NB4 (cell line): ENCODE data around the gene MEG3.

Experiments
- CTCF ChIP-seq: IDR thresholded peaks from one replicate; pipeline ENCODE4 v1.5.1; 2012; ENCODE audit warnings: low read depth, low read length
- MYC ChIP-seq: IDR thresholded peaks from 2 replicates; pipeline ENCODE4 v1.6.1; 2011; ENCODE audit warnings: low read depth, low read length

GRCh38 chr14:100777366-100777817, 48.5 kb upstream of the MEG3 start:
- TF ChIP-seq CTCF (no peak), MYC (no peak)
